T-helper 1 cell treated with Interleukin-12 subunit alpha and Interleukin-12 subunit beta and Interleukin-4 antibody, amounts not matched to agents 30 μg/mL and 1 μg/mL, for 36 hours (primary cell): ENCODE data around the gene ERAL1.
"Not testable (repeated sequence)": the region's sequence is repeated elsewhere in the genome, so short reads cannot be mapped to it uniquely, and the experiment has no call there.

Experiments
- H3K27ac Mint-ChIP-seq: one replicate; pipeline ENCODE4 v1.8.0; 2021; ENCODE audit warnings: mild to moderate bottlenecking, mixed read lengths
- H3K27me3 Mint-ChIP-seq: one replicate; pipeline ENCODE4 v1.8.0; 2021; ENCODE audit warnings: low read depth, mixed read lengths
- H3K36me3 Mint-ChIP-seq: one replicate; pipeline ENCODE4 v1.8.0; 2021; ENCODE audit warnings: low read depth, mixed read lengths
- H3K4me1 Mint-ChIP-seq: one replicate; pipeline ENCODE4 v1.8.0; 2021; ENCODE audit warnings: low read depth, mixed read lengths
- H3K4me3 Mint-ChIP-seq: one replicate; pipeline ENCODE4 v1.8.0; 2021; ENCODE audit warnings: mild to moderate bottlenecking, moderate library complexity, mixed read lengths
- H3K9me3 Mint-ChIP-seq: one replicate; pipeline ENCODE4 v1.8.0; 2021; ENCODE audit warnings: mixed read lengths

The ERAL1 gene

GRCh38 chr17:28879886-28880571, 25.2 kb downstream of the ERAL1 start:
- Mint-ChIP-seq H3K9me3 (no peaks in the 10 kb centered on the region), H3K27me3 (no peaks in the 10 kb centered on the region), H3K4me3 (no peak overlapping the region), H3K27ac (no peak overlapping the region), H3K36me3 (peaks cover 43% of the 10 kb centered on the region), H3K4me1 (peaks cover 2% of the 10 kb centered on the region)

GRCh38 chr17:28880572-28880945, 25.7 kb downstream of the ERAL1 start:
- no peaks in the 10 kb centered on the region for H3K27me3 Mint-ChIP-seq
- H3K9me3 Mint-ChIP-seq = no peaks in the 10 kb centered on the region
- peaks cover 48% of the 10 kb centered on the region for H3K36me3 Mint-ChIP-seq
- H3K27ac Mint-ChIP-seq = no peak overlapping the region
- no peak overlapping the region for H3K4me3 Mint-ChIP-seq
- peaks cover 2% of the 10 kb centered on the region for H3K4me1 Mint-ChIP-seq

GRCh38 chr17:28881533-28882056, 26.8 kb downstream of the ERAL1 start:
- Mint-ChIP-seq H3K4me1 (no peaks in the 10 kb centered on the region), H3K27me3 (no peaks in the 10 kb centered on the region), H3K9me3 (no peaks in the 10 kb centered on the region), H3K36me3 (peaks cover 51% of the 10 kb centered on the region), H3K27ac (no peak overlapping the region), H3K4me3 (no peak overlapping the region)

- H3K36me3 Mint-ChIP-seq = peaks cover 54% of the 10 kb centered on the region
- H3K27ac Mint-ChIP-seq = no peak overlapping the region
- no peaks in the 10 kb centered on the region for H3K9me3 Mint-ChIP-seq
- H3K4me1 Mint-ChIP-seq = no peaks in the 10 kb centered on the region
- no peaks in the 10 kb centered on the region for H3K27me3 Mint-ChIP-seq
- H3K4me3 Mint-ChIP-seq = no peak overlapping the region
Measured at GRCh38 chr17:28882154-28882895, 27.5 kb downstream of the ERAL1 start.

GRCh38 chr17:28883967-28884702, 29.3 kb downstream of the ERAL1 start:
- Mint-ChIP-seq H3K27ac (no peak overlapping the region), H3K4me1 (peaks cover 4% of the 10 kb centered on the region), H3K36me3 (peaks cover 47% of the 10 kb centered on the region), H3K9me3 (no peaks in the 10 kb centered on the region), H3K4me3 (no peak overlapping the region), H3K27me3 (no peaks in the 10 kb centered on the region)

GRCh38 chr17:28885363-28885762, 30.5 kb downstream of the ERAL1 start:
- peaks cover 9% of the 10 kb centered on the region for H3K4me1 Mint-ChIP-seq
- no peaks in the 10 kb centered on the region for H3K27me3 Mint-ChIP-seq
- H3K27ac Mint-ChIP-seq = no peak overlapping the region
- H3K4me3 Mint-ChIP-seq = no peak overlapping the region
- H3K9me3 Mint-ChIP-seq = no peaks in the 10 kb centered on the region
- H3K36me3 Mint-ChIP-seq = peaks cover 43% of the 10 kb centered on the region

- peaks cover 13% of the 10 kb centered on the region for H3K4me1 Mint-ChIP-seq
- no peaks in the 10 kb centered on the region for H3K27me3 Mint-ChIP-seq
- no peak overlapping the region for H3K4me3 Mint-ChIP-seq
- H3K9me3 Mint-ChIP-seq = no peaks in the 10 kb centered on the region
- H3K36me3 Mint-ChIP-seq = peaks cover 37% of the 10 kb centered on the region
- no peak overlapping the region for H3K27ac Mint-ChIP-seq
Measured at GRCh38 chr17:28885951-28886350, 31.1 kb downstream of the ERAL1 start.

GRCh38 chr17:28887871-28888471, 33.2 kb downstream of the ERAL1 start:
- H3K4me1 Mint-ChIP-seq = peaks cover 26% of the 10 kb centered on the region
- H3K4me3 Mint-ChIP-seq = no peak overlapping the region
- H3K9me3 Mint-ChIP-seq = no peaks in the 10 kb centered on the region
- H3K27ac Mint-ChIP-seq = no peak overlapping the region
- H3K36me3 Mint-ChIP-seq = peaks cover 29% of the 10 kb centered on the region
- no peaks in the 10 kb centered on the region for H3K27me3 Mint-ChIP-seq

GRCh38 chr17:28888832-28889231, 34.0 kb downstream of the ERAL1 start:
- H3K27ac Mint-ChIP-seq = peak overlapping the region; percentile 60
- H3K36me3 Mint-ChIP-seq = peaks cover 35% of the 10 kb centered on the region
- H3K4me1 Mint-ChIP-seq = peaks cover 35% of the 10 kb centered on the region
- H3K27me3 Mint-ChIP-seq = no peaks in the 10 kb centered on the region
- H3K4me3 Mint-ChIP-seq = no peak overlapping the region
- H3K9me3 Mint-ChIP-seq = no peaks in the 10 kb centered on the region

GRCh38 chr17:28889996-28890395, 35.2 kb downstream of the ERAL1 start:
- Mint-ChIP-seq H3K27ac (peak overlapping the region; percentile 49), H3K4me3 (peak overlapping the region; percentile 11), H3K9me3 (no peaks in the 10 kb centered on the region), H3K27me3 (no peaks in the 10 kb centered on the region), H3K4me1 (peaks cover 37% of the 10 kb centered on the region), H3K36me3 (peaks cover 28% of the 10 kb centered on the region)

- no peak overlapping the region for H3K4me3 Mint-ChIP-seq
- H3K9me3 Mint-ChIP-seq = no peaks in the 10 kb centered on the region
- peaks cover 46% of the 10 kb centered on the region for H3K4me1 Mint-ChIP-seq
- peak overlapping the region; percentile 52 for H3K27ac Mint-ChIP-seq
- H3K27me3 Mint-ChIP-seq = no peaks in the 10 kb centered on the region
- H3K36me3 Mint-ChIP-seq = peaks cover 23% of the 10 kb centered on the region
Measured at GRCh38 chr17:28891201-28891600, 36.4 kb downstream of the ERAL1 start.

- Mint-ChIP-seq H3K36me3 (peaks cover 24% of the 10 kb centered on the region), H3K4me3 (no peak overlapping the region), H3K4me1 (peaks cover 53% of the 10 kb centered on the region), H3K27me3 (no peaks in the 10 kb centered on the region), H3K27ac (peak overlapping the region; percentile 61), H3K9me3 (no peaks in the 10 kb centered on the region)
Measured at GRCh38 chr17:28892024-28892423, 37.2 kb downstream of the ERAL1 start.

- H3K36me3 Mint-ChIP-seq = peaks cover 30% of the 10 kb centered on the region
- H3K9me3 Mint-ChIP-seq, H3K27me3 Mint-ChIP-seq: not testable (repeated sequence)
- peak overlapping the region; percentile 99 for H3K27ac Mint-ChIP-seq
- peak overlapping the region; percentile 77 for H3K4me3 Mint-ChIP-seq
- H3K4me1 Mint-ChIP-seq = peaks cover 59% of the 10 kb centered on the region
Measured at GRCh38 chr17:28893248-28894183, 38.7 kb downstream of the ERAL1 start.
